GM20000 (cell line): Measurements from ENCODE around the gene GRAMD1B.

Source experiments
- DNase-seq: peaks from one replicate; pipeline ENCODE4 v3.0.0; 2012; ENCODE audit warnings: low spot score
- CTCF ChIP-seq: IDR thresholded peaks from 2 replicates; pipeline ENCODE4 v1.5.1; 2012; ENCODE audit warnings: mild to moderate bottlenecking, control low read depth; ENCODE audit errors: extremely low read depth, missing control alignments

The GRAMD1B gene

GRCh38 chr11:123640029-123640428 is 210.0 kb downstream of the GRAMD1B start:
- no peak for DNase-seq
- no peak for TF ChIP-seq CTCF

- TF ChIP-seq CTCF = peak; percentile 68
- peak; percentile 76 for DNase-seq
These were observed 210.8 kb downstream of the GRAMD1B start for GRCh38 chr11:123640677-123641494.

GRCh38 chr11:123641495-123641840 is 211.4 kb downstream of the GRAMD1B start:
- TF ChIP-seq CTCF = no peak

GRCh38 chr11:123642435-123642834 is 212.4 kb downstream of the GRAMD1B start:
- no peak for DNase-seq
- TF ChIP-seq CTCF = no peak

More at GRCh38 chr11:123641495-123641840, 211.4 kb downstream of the GRAMD1B start:
- no peak for DNase-seq

- no peak for DNase-seq
- TF ChIP-seq CTCF = no peak
These were observed 215.4 kb downstream of the GRAMD1B start for GRCh38 chr11:123645286-123645975.

GRCh38 chr11:123650901-123651300 is 220.8 kb downstream of the GRAMD1B start:
- TF ChIP-seq CTCF = no peak
- no peak for DNase-seq

GRCh38 chr11:123652599-123652998 is 222.5 kb downstream of the GRAMD1B start:
- TF ChIP-seq CTCF = no peak
- no peak for DNase-seq
